PC-3 (cell line): ENCODE data around the gene KIF5C. TPM values are rescaled to one million over a fixed set of nuclear protein-coding genes. Genes with fewer than 3 reads are reported as not detected.

Experiments
- ATAC-seq: fragments of 200-7000 bp; cut with Tn5 transposase; 2 replicates; pipeline ENCODE4 v1.9.1; 2020; ENCODE audit warnings: mild to moderate bottlenecking, moderate library complexity
- BruUV-seq: library from RNA; stranded (reverse); fragments of 400-500 nt; replicated peaks from 2 replicates; lab custom pipeline; 2021; lab: Mats Ljungman, UMichigan
- CTCF ChIA-PET: fragments of 300-600 bp; sonication (Branson Sonifier 250); formaldehyde crosslinking; loops from one replicate; lab custom pipeline; 2022; ENCODE audit warnings: antibody characterized with exemption; lab: Charles Lee
- POLR2A ChIA-PET: fragments of 300-600 bp; sonication (Branson Sonifier 250); formaldehyde crosslinking; loops from one replicate; lab custom pipeline; 2022; ENCODE audit warnings: antibody characterized with exemption; ENCODE audit not compliant: unreplicated experiment; lab: Charles Lee
- DNase-seq: peaks from one replicate; pipeline ENCODE4 v3.0.0-alpha.2; 2015
- H2AFZ ChIP-seq: fragments of 300-600 bp; sonication (generic); 2 replicates; pipeline ENCODE4 v1.6.0; 2016; ENCODE audit warnings: antibody characterized with exemption, low read length
- H3F3A ChIP-seq: fragments of 300-600 bp; sonication (generic); one replicate; pipeline ENCODE4 v1.6.0; 2017; ENCODE audit warnings: antibody characterized with exemption, low read length, control low read depth, mild to moderate bottlenecking; ENCODE audit not compliant: unreplicated experiment
- H3K27ac ChIP-seq: fragments of 300-600 bp; sonication (generic); 2 replicates; pipeline ENCODE4 v1.5.1; 2016; ENCODE audit warnings: mild to moderate bottlenecking, low read length
- H3K27me3 ChIP-seq: fragments of 300-600 bp; sonication (generic); 2 replicates; pipeline ENCODE4 v1.6.1; 2016; ENCODE audit warnings: low read length, mixed read lengths
- H3K36me3 ChIP-seq: fragments of 300-600 bp; sonication (generic); 2 replicates; pipeline ENCODE4 v1.6.1; 2016; ENCODE audit warnings: low read depth, mixed run types, low read length, mixed read lengths
- H3K4me1 ChIP-seq: fragments of 300-600 bp; sonication (generic); 2 replicates; pipeline ENCODE4 v1.5.1; 2016; ENCODE audit warnings: low read length; ENCODE audit not compliant: insufficient read depth
- H3K4me2 ChIP-seq: fragments of 300-600 bp; sonication (generic); 2 replicates; pipeline ENCODE4 v1.6.0; 2016; ENCODE audit warnings: low read length
- H3K4me3 ChIP-seq: fragments of 300-600 bp; sonication (generic); 2 replicates; pipeline ENCODE4 v1.5.1; 2016; ENCODE audit warnings: mild to moderate bottlenecking, low read length, mixed read lengths
- H3K79me2 ChIP-seq: fragments of 300-600 bp; sonication (generic); 2 replicates; pipeline ENCODE4 v1.6.1; 2017; ENCODE audit warnings: low read length, mixed read lengths
- H3K9ac ChIP-seq: fragments of 300-600 bp; sonication (generic); 2 replicates; pipeline ENCODE4 v1.6.0; 2016; ENCODE audit warnings: mild to moderate bottlenecking, low read length
- H3K9me2 ChIP-seq: fragments of 300-600 bp; sonication (generic); replicated peaks from 2 replicates; pipeline ENCODE4 v1.6.1; 2016; ENCODE audit warnings: mixed run types, low read length, mixed read lengths
- H3K9me3 ChIP-seq: fragments of 300-600 bp; sonication (generic); 2 replicates; pipeline ENCODE4 v1.6.1; 2016; ENCODE audit warnings: low read length, mixed read lengths
- H4K20me1 ChIP-seq: fragments of 300-600 bp; sonication (generic); 2 replicates; pipeline ENCODE4 v1.6.1; 2016; ENCODE audit warnings: low read length, mixed read lengths
- EZH2 ChIP-seq: fragments of 300-600 bp; sonication (generic); IDR thresholded peaks from one replicate; pipeline ENCODE4 v1.6.1; 2017; ENCODE audit warnings: antibody characterized with exemption, mild to moderate bottlenecking, low read length; ENCODE audit not compliant: unreplicated experiment
- EZH2phosphoT487 ChIP-seq: fragments of 300-600 bp; sonication (generic); IDR thresholded peaks from 2 replicates; pipeline ENCODE4 v1.6.1; 2018; ENCODE audit warnings: mild to moderate bottlenecking, antibody characterized with exemption, low read length, borderline replicate concordance
- intact Hi-C: fragments of 100-400 bp; cut with micrococcal nuclease; formaldehyde crosslinking; loops from 2 replicates; pipeline ENCODE4 v1.9.0; 2023
- total RNA-seq: library from RNA; depleted of rRNA; stranded (reverse); fragments of >200 nt; gene quantifications from 2 replicates; pipeline ENCODE4 v1.2.3, GENCODE V29; 2014
- TF ChIP-seq, protein P1 (sequence below): fragments of 300-600 bp; sonication (generic); conservative IDR thresholded peaks from 2 replicates; pipeline ENCODE4 v1.5.1; 2017; ENCODE audit warnings: antibody characterized with exemption, low read depth, mild to moderate bottlenecking, low read length

KIF5C gene
- total RNA-seq, 1 experiment from 2014 or later = 4.0 TPM

- POLR2A ChIA-PET = interaction anchor here (0.6 kb wide), 1 partner anchor 339 kb away, joined by 4 read pairs; no protein-coding TSS in a partner anchor
- TF ChIP-seq EZH2 (no peak), EZH2phosphoT487 (no peak)
- TF ChIP-seq, protein P1, sequence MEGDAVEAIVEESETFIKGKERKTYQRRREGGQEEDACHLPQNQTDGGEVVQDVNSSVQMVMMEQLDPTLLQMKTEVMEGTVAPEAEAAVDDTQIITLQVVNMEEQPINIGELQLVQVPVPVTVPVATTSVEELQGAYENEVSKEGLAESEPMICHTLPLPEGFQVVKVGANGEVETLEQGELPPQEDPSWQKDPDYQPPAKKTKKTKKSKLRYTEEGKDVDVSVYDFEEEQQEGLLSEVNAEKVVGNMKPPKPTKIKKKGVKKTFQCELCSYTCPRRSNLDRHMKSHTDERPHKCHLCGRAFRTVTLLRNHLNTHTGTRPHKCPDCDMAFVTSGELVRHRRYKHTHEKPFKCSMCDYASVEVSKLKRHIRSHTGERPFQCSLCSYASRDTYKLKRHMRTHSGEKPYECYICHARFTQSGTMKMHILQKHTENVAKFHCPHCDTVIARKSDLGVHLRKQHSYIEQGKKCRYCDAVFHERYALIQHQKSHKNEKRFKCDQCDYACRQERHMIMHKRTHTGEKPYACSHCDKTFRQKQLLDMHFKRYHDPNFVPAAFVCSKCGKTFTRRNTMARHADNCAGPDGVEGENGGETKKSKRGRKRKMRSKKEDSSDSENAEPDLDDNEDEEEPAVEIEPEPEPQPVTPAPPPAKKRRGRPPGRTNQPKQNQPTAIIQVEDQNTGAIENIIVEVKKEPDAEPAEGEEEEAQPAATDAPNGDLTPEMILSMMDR = no peak
- Histone ChIP-seq H4K20me1 (no peaks in the 10 kb centered on the region), H3K36me3 (no peaks in the 10 kb centered on the region), H3K27me3 (no peaks in the 10 kb centered on the region), H3F3A (no peaks in the 10 kb centered on the region), H3K79me2 (no peaks in the 10 kb centered on the region), H3K4me3 (no peak overlapping the region), H3K4me1 (no peaks in the 10 kb centered on the region), H3K4me2 (no peak overlapping the region), H3K9me3 (no peaks in the 10 kb centered on the region), H2AFZ (no peak overlapping the region), H3K9me2 (no peaks in the 10 kb centered on the region), H3K27ac (no peak overlapping the region), H3K9ac (no peak overlapping the region)
- intact Hi-C loops = no loop called here
- BruUV-seq = no TSS peak
- CTCF ChIA-PET = no interaction called here
- ATAC-seq (no peak), DNase-seq (no peak)
Measured at GRCh38 chr2:148983896-148984295, 108.9 kb downstream of the KIF5C start.

GRCh38 chr2:148984449-148984848 is 109.4 kb downstream of the KIF5C start:
- no peak overlapping the region for H3K4me3 ChIP-seq
- no peak overlapping the region for H3K27ac ChIP-seq
- intact Hi-C loops = no loop called here
- H3K9ac ChIP-seq = no peak overlapping the region
- H2AFZ ChIP-seq = no peak overlapping the region
- no peak for TF ChIP-seq EZH2phosphoT487
- TF ChIP-seq, protein P1 = no peak
- TF ChIP-seq EZH2 = no peak
- no peaks in the 10 kb centered on the region for H3K9me2 ChIP-seq
- no peak overlapping the region for H3K4me2 ChIP-seq
- no peaks in the 10 kb centered on the region for H3K36me3 ChIP-seq
- no peaks in the 10 kb centered on the region for H3K4me1 ChIP-seq
- no peaks in the 10 kb centered on the region for H3F3A ChIP-seq
- no peaks in the 10 kb centered on the region for H3K79me2 ChIP-seq
- POLR2A ChIA-PET = interaction anchor here (0.6 kb wide), 1 partner anchor 339 kb away, joined by 4 read pairs; no protein-coding TSS in a partner anchor
- ATAC-seq = no peak
- CTCF ChIA-PET = no interaction called here
- H3K9me3 ChIP-seq = no peaks in the 10 kb centered on the region
- no peak for DNase-seq
- H4K20me1 ChIP-seq = no peaks in the 10 kb centered on the region
- H3K27me3 ChIP-seq = no peaks in the 10 kb centered on the region
- no TSS peak for BruUV-seq

DNA sequence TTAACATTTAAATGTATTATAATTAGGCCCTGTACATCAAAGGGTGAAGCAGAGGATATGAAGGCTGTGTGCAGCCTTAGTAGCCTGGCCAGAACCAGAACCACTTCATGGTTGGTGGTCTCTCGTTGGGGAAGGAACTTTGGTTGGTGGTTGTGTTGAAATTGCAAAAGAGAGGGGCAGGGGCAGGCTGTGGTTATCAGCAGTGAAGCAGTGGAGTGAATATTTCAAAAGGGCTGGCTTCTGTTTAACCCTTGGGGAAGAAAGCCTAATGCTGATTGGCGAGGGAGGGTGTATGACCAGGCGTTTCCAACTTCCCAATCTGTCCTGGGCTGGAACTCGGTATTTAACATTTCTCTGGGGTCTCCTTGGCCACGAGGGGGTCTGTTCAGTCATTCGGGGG is 112.3 kb downstream of the KIF5C start:
- no peaks in the 10 kb centered on the region for H3K36me3 ChIP-seq
- no peaks in the 10 kb centered on the region for H3K27me3 ChIP-seq
- DNase-seq (no peak), ATAC-seq (no peak)
- intact Hi-C loops = no loop called here
- CTCF ChIA-PET = no interaction called here
- H3K4me2 ChIP-seq = no peak overlapping the region
- H3K4me3 ChIP-seq = no peak overlapping the region
- H3K79me2 ChIP-seq = no peaks in the 10 kb centered on the region
- no peaks in the 10 kb centered on the region for H4K20me1 ChIP-seq
- no peaks in the 10 kb centered on the region for H3K4me1 ChIP-seq
- no peak overlapping the region for H3K27ac ChIP-seq
- H3F3A ChIP-seq = no peaks in the 10 kb centered on the region
- TF ChIP-seq EZH2 (no peak), EZH2phosphoT487 (no peak)
- TF ChIP-seq, protein P1 = no peak
- no peak overlapping the region for H2AFZ ChIP-seq
- H3K9me3 ChIP-seq = no peaks in the 10 kb centered on the region
- no peak overlapping the region for H3K9ac ChIP-seq
- BruUV-seq = no TSS peak
- no peaks in the 10 kb centered on the region for H3K9me2 ChIP-seq
- POLR2A ChIA-PET = no interaction called here
